Choroid plexus epithelial cell (primary cell): ENCODE data around the gene ZSCAN9.

Experiments used
- DNase-seq: peaks from one replicate; pipeline ENCODE4 v3.0.0-alpha.2; 2010; ENCODE audit warnings: low read depth
- H3K4me3 ChIP-seq: 2 replicates; pipeline ENCODE4 v1.5.1; 2011; ENCODE audit warnings: low read depth, mild to moderate bottlenecking, control low read depth, low read length, moderate library complexity
- CTCF ChIP-seq: conservative IDR thresholded peaks from 2 replicates; pipeline ENCODE4 v1.5.1; 2011; ENCODE audit warnings: low read depth, mild to moderate bottlenecking, control low read depth, inconsistent platforms, low read length, moderate library complexity

Gene ZSCAN9

DNA sequence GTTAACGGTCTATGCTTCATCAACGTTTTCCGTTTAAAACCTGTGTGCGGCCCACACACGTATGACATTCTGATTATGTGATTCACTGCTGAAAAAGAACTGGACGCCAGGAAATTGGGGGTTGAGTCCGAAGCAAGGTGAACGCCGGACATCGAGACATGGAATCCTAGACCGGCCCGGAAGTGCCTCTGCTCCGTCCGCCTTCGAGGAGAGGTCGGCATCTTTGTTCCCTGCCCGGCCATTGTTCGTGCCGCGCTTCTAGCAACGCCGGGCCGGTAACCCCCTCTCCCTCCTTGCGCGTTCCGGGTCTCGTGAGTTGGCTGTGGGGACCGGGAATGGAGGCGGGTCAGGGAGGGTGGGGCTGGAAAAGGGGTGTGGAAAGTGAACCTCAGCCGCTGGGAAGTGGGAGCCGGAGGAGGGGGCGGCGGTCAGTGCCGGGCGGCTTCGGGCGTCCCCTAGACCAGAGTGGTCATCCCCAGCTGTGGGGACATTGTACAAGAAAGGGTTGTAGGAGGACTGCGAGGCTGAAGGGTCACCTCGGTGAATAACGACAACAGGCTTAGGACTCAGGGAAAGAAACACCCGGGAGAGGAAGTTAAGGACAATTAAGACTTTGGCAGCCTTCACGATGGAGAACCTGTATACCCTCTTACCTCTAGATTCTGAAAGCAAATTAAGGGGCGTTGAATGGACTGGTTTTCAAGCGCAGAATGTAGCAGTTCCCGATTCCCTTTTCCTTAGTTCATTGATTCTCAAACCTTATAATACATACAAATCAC is at the start of gene ZSCAN9:
ZSCAN9 (plus strand) TSS at position 220 of the 779 bp plus-strand sequence. CDS start 1,810 bp downstream, outside the sequence.
- DNase-seq: peak; percentile 85
- no peak for TF ChIP-seq CTCF
- peak within 1 kb of the TSS; percentile 74 for H3K4me3 ChIP-seq

GRCh38 chr6:28176373-28176772 is 48.7 kb upstream of the ZSCAN9 start:
- DNase-seq: no peak
- no peak for TF ChIP-seq CTCF
- H3K4me3 ChIP-seq: no peak overlapping the region

DNA sequence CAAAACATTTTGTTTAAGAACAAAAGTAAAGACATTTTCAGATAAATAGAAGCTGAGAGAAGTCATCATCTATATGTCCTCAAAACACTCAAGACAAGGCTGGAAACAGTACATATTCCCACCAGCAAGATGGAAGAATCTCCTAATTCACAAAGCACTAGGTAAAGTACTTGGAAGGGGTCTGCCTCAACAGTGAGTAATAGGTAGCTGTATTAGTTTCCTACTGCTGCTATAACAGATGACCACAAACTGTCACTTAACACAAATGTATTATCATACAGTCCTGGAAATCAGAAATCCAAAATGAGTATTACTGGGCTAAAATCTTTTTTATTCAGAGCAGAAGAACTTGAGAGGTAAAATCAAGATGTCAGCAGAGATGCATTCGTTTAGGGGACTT is 42.8 kb upstream of the ZSCAN9 start:
- no peak for DNase-seq
- H3K4me3 ChIP-seq: no peak overlapping the region
- TF ChIP-seq CTCF: no peak

DNA sequence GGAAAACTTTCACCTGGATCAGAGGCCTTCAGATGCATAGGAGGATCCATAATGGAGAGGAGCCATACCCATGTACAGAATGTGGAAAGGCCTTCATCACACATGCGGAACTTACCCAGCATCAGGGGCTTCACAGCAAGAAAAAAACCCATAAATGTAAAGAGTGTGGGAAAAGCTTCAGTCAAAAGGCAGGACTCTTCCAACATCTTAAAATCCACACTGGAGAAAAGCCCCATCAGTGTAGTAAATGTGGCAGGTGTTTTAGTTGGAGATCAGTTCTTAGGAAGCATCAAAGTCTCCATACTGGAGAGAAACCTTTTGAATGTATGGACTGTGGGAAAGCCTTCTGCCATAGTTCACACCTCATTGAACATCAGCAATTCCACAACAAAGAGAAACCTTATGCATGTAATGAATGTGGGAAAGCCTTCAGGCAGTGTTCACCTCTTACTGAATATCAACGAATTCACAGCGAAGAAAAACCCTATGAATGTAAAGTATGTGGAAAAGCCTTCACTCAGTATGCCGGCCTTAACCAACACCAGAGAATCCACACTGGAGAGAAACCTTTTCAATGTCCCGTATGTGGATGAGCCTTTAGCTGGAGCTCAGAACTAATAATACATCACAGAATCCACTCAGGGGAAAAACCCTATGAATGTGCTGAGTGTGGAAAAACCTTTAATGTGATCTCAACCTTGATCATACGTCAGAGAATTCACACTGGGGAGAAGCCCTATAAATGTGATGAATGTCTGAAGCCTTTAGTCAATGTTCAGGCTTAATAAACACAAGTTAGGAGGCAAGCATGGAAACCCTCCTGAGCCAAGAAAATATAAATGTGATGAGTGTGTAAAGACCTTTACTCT is 36.7 kb upstream of the ZSCAN9 start:
- TF ChIP-seq CTCF: no peak
- no peak overlapping the region for H3K4me3 ChIP-seq
- no peak for DNase-seq

DNA sequence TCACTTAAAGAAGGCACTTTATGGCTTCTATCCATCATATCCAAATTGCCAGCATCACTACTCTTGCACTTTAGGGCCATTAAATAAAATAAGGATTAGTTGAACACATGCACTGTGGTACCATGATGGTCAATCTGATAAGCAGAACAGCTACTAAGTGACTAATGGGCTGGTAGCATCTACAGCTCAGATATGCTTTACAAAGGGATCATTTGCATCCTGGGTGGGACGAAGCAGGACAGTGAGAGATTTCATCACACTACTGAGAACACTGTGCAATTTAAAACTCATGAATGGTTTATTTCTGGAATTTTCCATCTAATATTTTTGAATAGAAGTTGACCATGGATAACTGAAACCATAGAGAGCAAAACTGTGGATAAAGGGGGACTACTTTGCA is 25.1 kb upstream of the ZSCAN9 start:
- DNase-seq: no peak
- no peak for TF ChIP-seq CTCF
- no peak overlapping the region for H3K4me3 ChIP-seq

- TF ChIP-seq CTCF: no peak
- H3K4me3 ChIP-seq: no peak overlapping the region
- no peak for DNase-seq
These were observed 21.9 kb upstream of the ZSCAN9 start for GRCh38 chr6:28203201-28203600.
